NT2/D1 (cell line): Measurements from ENCODE around the gene MEX3A.

Source experiments
- DNase-seq: peaks from one replicate; pipeline ENCODE4 v3.0.0-alpha.2; 2011; ENCODE audit warnings: low read depth, low spot score
- H3K27me3 ChIP-seq: 2 replicates; pipeline ENCODE4 v1.6.0; 2011; ENCODE audit warnings: mild to moderate bottlenecking; ENCODE audit not compliant: insufficient read length, insufficient read depth
- H3K36me3 ChIP-seq: 2 replicates; pipeline ENCODE4 v1.6.1; 2011; ENCODE audit warnings: mild to moderate bottlenecking, low read length, mixed read lengths; ENCODE audit not compliant: insufficient read depth, insufficient read length
- H3K4me1 ChIP-seq: 2 replicates; pipeline ENCODE4 v1.5.1; 2011; ENCODE audit not compliant: insufficient read depth, insufficient read length
- H3K4me3 ChIP-seq: 2 replicates; pipeline ENCODE4 v1.5.1; 2011; ENCODE audit warnings: low read depth; ENCODE audit not compliant: insufficient read length
- H3K9ac ChIP-seq: 2 replicates; pipeline ENCODE4 v1.6.0; 2011; ENCODE audit warnings: low read depth; ENCODE audit not compliant: insufficient read length
- H3K9me3 ChIP-seq: 2 replicates; pipeline ENCODE4 v1.5.1; 2011; ENCODE audit warnings: mild to moderate bottlenecking, low read length; ENCODE audit not compliant: insufficient read depth
- SUZ12 ChIP-seq: IDR thresholded peaks from 2 replicates; pipeline ENCODE4 v1.6.1; 2011; ENCODE audit not compliant: insufficient read length, insufficient read depth; ENCODE audit errors: extremely low read depth
- YY1 ChIP-seq: IDR thresholded peaks from 2 replicates; pipeline ENCODE4 v1.6.1; 2011; ENCODE audit not compliant: insufficient read length, insufficient read depth
- ZNF274 ChIP-seq: IDR thresholded peaks from 2 replicates; pipeline ENCODE4 v1.6.1; 2011; ENCODE audit warnings: mild to moderate bottlenecking, low read depth, low read length

Gene MEX3A

GRCh38 chr1:156115514-156116374, 33.5 kb upstream of the MEX3A start:
- no peak for TF ChIP-seq YY1
- Histone ChIP-seq H3K9me3 (no peaks in the 10 kb centered on the region), H3K4me1 (peaks cover 36% of the 10 kb centered on the region), H3K9ac (peak overlapping the region; percentile 100), H3K4me3 (peak overlapping the region; percentile 96), H3K27me3 (no peaks in the 10 kb centered on the region), H3K36me3 (peaks cover 43% of the 10 kb centered on the region)
- no peak for DNase-seq

- H3K4me1 ChIP-seq: peaks cover 29% of the 10 kb centered on the region
- peak overlapping the region; percentile 96 for H3K4me3 ChIP-seq
- no peaks in the 10 kb centered on the region for H3K27me3 ChIP-seq
- no peaks in the 10 kb centered on the region for H3K9me3 ChIP-seq
- no peak for DNase-seq
- H3K9ac ChIP-seq: peak overlapping the region; percentile 100
- TF ChIP-seq SUZ12 (no peak), YY1 (no peak), ZNF274 (no peak)
- peaks cover 38% of the 10 kb centered on the region for H3K36me3 ChIP-seq
Observed at GRCh38 chr1:156114919-156115513, 32.8 kb upstream of the MEX3A start.

- Histone ChIP-seq H3K9ac (peak within 1 kb of the TSS; percentile 100), H3K4me3 (peak within 1 kb of the TSS; percentile 96), H3K9me3 (no peaks in the 10 kb centered on the region), H3K27me3 (no peaks in the 10 kb centered on the region), H3K36me3 (peaks cover 35% of the 10 kb centered on the region), H3K4me1 (peaks cover 25% of the 10 kb centered on the region)
- TF ChIP-seq YY1 (no peak), ZNF274 (no peak), SUZ12 (no peak)
- DNase-seq: peak; percentile 87
Observed at GRCh38 chr1:156114101-156114918, 32.0 kb upstream of the MEX3A start, which contains the start of gene LMNA. TSS of gene LMNA (plus strand) at chr1:156114711. CDS start at chr1:156114919, 208 bp downstream.

- no peak for TF ChIP-seq SUZ12
- TF ChIP-seq YY1: no peak
- TF ChIP-seq ZNF274: no peak
- Histone ChIP-seq H3K9me3 (no peaks in the 10 kb centered on the region), H3K9ac (peak overlapping the region; percentile 100), H3K27me3 (no peaks in the 10 kb centered on the region), H3K4me3 (no peak overlapping the region), H3K36me3 (peaks cover 34% of the 10 kb centered on the region), H3K4me1 (peaks cover 25% of the 10 kb centered on the region)
- no peak for DNase-seq
Observed at GRCh38 chr1:156113282-156113950, 31.2 kb upstream of the MEX3A start.

GRCh38 chr1:156112276-156113137, 30.2 kb upstream of the MEX3A start:
- TF ChIP-seq YY1 (no peak), SUZ12 (no peak), ZNF274 (no peak)
- H3K4me1 ChIP-seq: peaks cover 21% of the 10 kb centered on the region
- H3K27me3 ChIP-seq: no peaks in the 10 kb centered on the region
- no peaks in the 10 kb centered on the region for H3K9me3 ChIP-seq
- no peak for DNase-seq
- no peak overlapping the region for H3K4me3 ChIP-seq
- H3K36me3 ChIP-seq: peaks cover 27% of the 10 kb centered on the region
- H3K9ac ChIP-seq: peak overlapping the region; percentile 24

GRCh38 chr1:156111355-156111962, 29.2 kb upstream of the MEX3A start:
- H3K4me3 ChIP-seq: no peak overlapping the region
- H3K27me3 ChIP-seq: no peaks in the 10 kb centered on the region
- peaks cover 29% of the 10 kb centered on the region for H3K4me1 ChIP-seq
- TF ChIP-seq YY1 (no peak), ZNF274 (no peak), SUZ12 (no peak)
- DNase-seq: no peak
- no peak overlapping the region for H3K9ac ChIP-seq
- H3K9me3 ChIP-seq: no peaks in the 10 kb centered on the region
- peaks cover 25% of the 10 kb centered on the region for H3K36me3 ChIP-seq
